ENCODE measurements around the gene ERCC8.

- TF ChIP-seq, protein P1, sequence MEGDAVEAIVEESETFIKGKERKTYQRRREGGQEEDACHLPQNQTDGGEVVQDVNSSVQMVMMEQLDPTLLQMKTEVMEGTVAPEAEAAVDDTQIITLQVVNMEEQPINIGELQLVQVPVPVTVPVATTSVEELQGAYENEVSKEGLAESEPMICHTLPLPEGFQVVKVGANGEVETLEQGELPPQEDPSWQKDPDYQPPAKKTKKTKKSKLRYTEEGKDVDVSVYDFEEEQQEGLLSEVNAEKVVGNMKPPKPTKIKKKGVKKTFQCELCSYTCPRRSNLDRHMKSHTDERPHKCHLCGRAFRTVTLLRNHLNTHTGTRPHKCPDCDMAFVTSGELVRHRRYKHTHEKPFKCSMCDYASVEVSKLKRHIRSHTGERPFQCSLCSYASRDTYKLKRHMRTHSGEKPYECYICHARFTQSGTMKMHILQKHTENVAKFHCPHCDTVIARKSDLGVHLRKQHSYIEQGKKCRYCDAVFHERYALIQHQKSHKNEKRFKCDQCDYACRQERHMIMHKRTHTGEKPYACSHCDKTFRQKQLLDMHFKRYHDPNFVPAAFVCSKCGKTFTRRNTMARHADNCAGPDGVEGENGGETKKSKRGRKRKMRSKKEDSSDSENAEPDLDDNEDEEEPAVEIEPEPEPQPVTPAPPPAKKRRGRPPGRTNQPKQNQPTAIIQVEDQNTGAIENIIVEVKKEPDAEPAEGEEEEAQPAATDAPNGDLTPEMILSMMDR (IDR thresholded peaks at IDR 0.05; ENCODE audit: low read depth, low read length, missing input control) = no peak
- no peak for TF ChIP-seq JUND (IDR thresholded peaks at IDR 0.05)
- no peak for TF ChIP-seq RXRA (IDR thresholded peaks at IDR 0.05)
- TF ChIP-seq GABPA (IDR thresholded peaks at IDR 0.05 in 1 of 2, conservative IDR thresholded peaks at IDR 0.05 in 1 of 2) = no peak
- no peak for TF ChIP-seq SP1 (IDR thresholded peaks at IDR 0.05)
Observed at GRCh38 chr5:60842871-60843385, 101.9 kb downstream of the ERCC8 start.

Measured in liver (tissue), 3 donors.